NCI-H748 (cell line): ENCODE data around the gene INPP5A.

Experiments
- DNase-seq: peaks from one replicate; lab custom pipeline; 2025; ENCODE audit not compliant: unreplicated experiment; lab: John Stamatoyannopoulos, UW

INPP5A gene

DNA sequence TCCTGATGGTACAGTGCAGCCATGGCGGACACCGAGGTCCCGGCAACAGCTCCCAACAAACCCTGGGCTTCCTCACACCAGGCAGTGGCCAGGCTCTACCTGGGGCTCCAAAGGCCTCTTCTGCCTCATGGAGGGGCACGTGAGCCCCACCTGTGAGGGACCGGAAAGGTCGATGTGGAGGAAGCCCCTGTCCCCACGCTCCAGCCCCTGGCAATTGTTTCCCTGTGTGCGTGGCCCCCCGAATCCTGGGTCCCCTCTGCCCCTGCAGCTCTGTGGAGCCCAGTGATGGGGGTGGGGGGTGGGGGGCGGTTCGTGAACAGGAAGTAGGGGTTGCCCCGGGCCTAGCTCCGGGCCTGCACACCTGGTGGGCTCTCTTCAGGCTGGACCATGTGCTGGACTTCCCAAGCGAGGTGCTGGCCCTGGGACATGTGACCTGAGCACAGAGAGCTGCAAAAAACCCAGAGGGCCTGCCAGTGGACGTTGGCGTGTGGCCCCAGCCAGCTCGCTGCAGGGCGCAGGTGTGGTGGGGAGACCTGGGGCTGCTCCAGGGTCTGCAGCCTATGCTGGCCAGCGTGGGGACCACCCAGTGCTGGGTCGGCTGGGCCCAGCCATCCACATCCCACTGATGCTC, 72.6 kb downstream of the INPP5A start:
- DNase-seq, result no peak

DNA sequence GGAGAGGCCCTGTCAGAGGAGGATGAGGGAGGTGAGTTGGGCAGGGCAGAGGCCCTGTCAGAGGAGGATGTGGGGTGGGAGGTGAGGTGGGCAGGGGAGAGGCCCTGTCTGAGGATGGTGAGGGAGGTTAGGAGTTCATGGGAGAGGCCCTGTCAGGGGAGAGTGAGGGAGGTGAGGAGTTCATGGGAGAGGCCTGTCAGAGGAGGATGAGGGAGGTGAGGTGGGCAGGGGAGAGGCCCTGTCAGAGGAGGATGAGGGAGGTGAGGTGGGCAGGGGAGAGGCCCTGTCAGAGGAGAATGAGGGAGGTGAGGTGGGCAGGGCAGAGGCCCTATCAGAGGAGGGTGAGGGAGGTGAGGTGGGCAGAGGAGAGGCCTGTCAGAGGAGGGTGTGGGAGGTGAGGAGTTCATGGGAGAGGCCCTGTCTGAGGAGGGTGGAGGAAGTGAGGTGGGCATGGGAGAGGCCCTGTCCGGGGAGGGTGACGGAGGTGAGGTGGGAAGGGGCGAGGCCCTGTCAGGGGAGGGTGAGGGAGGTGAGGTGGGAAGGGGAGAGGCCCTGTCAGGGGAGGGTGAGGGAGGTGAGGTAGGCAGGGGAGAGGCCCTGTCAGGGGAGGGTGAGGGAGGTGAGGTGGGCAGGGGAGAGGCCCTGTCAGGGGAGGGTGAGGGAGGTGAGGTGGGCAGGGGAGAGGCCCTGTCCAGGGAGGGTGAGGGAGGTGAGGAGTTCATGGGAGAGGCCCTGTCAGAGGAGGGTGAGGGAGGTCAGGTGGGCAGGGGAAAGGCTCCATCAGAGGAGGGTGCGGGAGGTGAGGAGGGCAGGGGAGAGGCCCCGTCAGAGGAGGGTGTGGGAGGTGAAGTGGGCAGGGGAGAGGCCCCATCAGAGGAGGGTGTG, 73.7 kb downstream of the INPP5A start:
- no peak for DNase-seq

DNA sequence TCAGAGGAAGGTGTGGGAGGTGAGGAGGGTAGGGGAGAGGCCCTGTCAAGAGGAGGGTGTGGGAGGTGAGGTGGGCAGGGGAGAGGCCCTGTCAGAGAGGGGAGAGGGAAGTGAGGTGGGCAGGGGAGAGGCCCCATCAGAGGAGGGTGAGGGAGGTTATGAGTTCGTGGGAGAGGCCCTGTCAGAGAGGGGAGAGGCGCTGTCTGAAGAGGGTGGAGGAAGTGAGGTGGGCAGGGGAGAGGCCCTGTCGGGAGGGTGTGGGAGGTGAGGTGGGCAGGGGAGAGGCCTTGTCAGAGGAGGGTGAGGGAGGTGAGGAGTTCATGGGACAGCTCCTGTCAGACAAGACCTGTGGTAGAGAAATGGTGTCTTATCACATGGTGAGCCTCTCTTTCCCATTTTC, 74.4 kb downstream of the INPP5A start:
- DNase-seq, result no peak

DNA sequence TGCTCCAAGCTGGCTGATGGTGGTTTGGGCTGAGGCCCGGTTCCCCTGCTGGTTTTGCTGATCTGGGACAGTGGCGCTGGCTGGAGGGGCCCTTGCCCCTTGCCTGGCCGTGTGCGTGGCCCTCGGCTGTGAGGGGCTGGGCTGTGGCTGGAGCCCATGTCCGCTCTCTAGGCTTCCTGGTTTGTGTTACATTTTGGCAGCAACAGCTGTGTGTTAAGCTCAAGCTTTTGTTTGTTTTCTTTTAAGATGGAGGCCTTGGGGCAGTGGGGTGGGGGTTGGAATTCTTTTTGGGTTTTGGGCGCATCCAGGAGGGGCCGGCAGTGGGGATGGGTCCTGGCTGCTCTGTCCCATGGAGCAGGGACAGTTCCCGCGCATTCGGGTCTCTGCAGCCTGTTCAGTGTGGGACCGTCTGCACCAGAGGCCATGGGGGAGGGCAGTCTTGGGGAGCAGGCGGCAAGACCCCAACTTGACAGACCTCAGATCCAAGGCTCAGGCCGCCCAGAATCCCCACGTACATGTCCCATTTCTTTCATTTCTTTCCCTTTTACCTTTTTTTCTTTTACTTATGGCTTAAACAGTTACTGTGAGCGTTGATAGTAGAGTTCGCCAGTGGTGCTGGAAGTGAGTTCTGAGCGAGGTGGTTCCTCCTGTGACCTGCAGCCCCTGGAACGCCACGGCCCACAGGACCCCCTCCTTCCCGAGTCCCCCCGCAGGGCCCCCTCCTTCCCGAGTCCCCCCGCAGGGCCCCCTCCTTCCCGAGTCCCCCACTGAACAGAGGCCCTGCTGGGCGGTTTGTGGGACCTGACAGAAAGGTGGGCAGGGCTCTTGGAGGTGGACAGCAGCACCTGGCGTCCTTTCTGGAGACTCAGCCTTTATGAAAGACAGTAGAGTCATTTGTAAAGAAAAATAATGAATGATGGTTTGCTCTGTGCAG, 75.3 kb downstream of the INPP5A start:
- DNase-seq, result no peak

DNA sequence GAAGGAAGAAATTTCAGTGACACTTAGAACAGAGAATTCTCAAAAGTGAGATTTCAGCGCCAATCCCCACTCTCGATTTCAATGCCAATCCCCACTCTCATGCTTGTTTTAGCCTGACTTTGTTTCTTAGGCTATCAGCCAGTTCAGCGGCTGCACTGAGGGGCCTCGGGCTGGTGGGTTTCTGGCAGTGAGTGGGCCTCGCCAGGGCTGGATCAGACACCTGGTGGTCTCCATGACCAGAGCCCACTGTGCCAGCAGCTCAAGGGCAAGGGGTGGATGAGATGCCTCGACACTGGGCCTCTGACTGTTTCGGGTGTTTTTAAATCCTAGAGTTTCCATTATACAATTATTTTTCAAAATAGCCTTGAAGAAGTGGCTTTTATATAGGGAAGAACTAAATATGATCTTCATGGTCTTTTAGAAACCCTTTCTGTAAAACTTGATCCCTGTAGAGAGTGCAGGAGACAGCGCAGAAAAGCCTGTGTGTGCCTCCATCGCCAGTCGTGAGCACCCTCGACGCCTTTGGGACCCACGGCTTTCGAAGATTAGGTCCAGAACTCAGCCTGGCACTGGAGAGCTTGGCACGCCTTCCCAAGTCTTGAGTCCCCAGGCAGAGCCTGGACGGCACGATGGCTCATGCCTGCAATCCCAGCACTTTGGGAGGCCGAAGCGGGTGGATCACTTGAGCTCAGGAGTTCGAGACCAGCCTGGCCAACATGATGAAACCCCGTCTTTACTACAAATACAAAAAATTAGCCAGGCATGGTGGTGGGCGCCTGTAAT, 76.2 kb downstream of the INPP5A start:
- no peak for DNase-seq

DNA sequence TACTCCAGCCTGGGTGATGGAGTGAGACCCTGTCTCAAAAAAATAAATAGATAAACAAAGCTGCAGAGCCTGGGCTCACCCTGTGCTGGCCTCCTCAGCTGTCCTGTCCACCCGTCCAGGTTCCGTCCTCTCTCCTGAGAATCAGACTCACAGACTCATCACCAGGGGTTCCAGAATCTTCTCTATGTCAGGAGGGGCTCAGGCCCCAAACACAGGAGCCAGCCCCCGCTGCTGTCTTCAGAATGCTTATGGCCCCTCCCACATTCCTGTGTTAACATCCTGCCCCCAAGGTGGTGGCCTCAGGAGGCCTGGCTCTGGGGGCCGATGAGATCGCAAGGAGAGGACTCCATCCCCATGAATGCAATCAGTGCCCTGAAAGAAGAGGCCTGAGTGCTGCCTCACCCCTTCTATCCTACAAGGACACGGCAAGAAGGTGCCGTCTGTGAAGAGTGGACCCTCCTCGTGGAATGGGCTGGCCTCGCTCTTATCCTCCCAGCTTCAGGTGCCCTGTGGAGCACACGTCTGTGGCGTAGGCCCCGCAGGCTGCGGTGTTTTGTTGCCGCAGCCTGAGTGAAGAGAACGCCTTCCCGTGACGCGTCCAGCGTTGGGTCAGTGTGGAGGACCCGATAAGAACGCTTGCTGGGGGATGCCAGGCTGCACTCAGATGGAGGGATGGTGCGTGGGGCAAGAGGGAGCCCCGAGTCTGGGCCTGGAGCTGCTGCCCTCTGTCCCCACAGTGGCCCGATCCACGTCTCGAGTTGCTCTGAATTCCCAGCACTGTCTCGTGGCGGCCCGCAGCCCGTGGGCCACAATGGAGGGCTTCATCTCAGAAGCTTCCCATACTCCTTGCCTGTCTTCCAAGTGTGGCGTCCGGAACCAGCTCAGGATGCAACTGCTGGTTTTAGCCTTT, 77.1 kb downstream of the INPP5A start:
- no peak for DNase-seq

DNA sequence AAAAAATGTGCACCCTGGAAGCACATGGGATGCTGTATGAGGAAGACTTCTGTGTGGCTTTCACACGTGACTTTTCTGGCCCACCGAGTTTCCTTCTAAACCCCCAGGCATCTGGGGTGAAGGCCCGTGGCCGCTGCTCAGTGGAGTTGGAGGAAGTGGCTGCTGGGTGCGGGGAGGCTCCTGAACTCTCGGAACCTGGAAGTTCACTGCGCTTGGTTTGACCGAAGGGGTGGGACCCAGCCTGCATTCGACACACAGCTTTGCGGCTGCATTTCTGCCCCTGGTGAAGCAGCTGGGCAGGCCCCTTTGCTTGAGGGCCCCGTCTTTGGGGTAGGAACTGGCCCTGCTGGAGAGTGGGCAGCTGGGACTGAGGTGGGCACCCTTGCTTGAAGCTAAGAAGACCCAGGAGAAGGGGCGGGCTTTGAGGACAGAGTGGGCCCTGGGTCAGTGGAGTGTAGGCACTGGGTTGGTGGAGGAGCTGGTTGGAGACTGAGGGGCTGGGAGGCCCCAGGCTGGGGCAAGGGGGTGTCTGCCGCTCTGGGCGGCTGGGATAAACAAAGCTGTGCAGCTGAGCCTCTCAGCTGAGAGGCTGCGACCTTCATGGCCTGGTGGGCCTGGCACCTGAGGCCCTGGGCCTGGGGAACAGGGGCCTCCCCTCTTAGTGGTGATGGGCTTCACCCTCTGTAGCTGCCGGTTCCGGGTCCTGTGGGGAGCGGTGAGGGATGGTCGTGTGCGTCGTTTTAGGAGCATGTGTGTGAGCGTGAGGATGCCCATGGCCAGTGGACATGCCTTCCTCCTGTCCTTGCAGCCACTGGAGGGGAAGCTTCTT, 78.0 kb downstream of the INPP5A start:
- no peak for DNase-seq

DNA sequence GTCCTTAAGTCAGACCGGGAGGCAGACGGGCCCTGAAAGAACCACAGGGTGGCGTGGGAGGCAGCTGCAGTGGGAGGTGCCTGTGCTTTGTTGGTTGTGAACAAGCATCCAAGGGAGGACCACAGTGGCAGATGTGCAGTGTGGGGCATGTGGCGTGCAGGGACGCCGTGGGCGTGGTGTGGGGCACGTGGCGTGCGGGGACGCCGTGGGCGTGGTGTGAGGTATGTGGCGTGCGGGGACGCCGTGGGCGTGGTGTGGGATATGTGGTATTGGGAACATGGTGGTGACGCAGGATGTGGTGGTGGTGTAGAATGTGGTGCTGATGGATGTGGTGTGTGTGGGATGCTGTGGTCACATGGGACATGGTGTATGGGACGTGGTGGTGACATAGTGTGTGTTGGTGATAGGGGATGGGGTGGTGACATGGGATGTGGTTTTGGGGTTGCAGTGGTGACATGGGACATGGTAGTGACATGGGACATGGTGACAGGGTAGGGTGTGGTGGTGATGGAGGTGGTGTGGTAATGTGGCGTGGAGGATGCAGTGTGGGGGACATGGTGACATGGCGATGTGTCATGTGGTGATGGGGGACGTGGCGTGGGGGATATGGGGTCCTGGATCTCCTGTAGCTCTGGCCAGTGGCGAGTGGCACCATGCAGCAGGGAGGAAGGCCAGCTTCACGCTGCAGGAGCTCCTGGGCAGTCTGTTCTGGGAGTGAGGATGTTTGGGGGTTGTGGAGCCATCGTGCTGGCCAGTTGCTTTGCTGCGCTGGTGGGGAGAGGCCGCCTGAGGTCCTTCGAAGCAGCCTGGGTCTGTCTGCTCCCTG, 78.8 kb downstream of the INPP5A start:
- DNase-seq, result no peak

DNA sequence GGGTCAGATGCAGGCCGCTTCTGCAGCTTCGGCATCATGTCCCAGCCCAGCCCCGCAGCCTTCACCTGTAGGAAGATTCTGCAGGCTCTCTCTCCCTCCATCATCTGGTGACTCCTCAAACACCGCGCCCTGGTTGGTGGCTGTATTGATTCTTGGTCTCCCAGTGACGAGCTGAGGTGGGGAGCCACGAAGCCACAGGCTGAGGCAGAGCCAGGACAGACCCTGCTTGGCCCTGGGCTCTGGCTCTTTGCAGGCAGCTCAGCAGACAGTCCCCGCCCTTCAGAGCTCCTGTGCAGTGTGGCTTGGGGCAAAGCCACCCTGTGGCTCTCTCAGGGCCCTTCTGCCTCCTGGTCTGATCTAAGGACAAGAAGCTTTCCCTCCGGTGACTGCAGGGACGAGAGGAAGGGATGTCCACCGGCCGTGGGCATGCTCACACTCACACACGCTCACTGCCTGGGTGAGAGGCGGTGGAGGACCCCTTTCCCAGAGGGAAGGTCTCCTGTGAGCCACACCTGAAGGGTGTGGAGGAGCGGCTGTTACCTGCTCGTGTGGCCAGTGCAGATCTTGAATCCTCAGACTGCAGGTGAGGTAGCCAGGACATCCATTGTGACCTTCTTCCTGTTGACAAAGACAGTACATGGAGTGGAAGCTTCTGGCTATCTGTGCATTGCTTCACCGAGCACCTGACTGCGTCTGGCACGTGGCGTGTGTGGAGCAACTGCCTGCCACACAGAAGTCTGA, 79.6 kb downstream of the INPP5A start:
- no peak for DNase-seq

DNA sequence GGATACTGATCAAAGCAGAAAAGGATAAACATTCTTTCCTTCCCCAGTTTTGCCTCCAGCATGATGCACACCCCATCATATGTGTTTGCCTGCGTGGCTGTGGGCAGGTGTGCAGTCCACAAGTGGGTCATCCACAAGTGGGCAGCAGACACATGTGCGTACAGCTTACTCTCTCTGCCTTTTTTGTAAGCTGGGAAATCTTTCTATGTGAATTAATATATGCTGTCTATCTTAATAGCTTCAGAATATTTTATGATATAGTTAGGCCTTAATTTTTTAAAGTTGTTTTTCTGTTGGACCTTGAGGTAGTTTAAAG, 80.1 kb downstream of the INPP5A start:
- no peak for DNase-seq

DNA sequence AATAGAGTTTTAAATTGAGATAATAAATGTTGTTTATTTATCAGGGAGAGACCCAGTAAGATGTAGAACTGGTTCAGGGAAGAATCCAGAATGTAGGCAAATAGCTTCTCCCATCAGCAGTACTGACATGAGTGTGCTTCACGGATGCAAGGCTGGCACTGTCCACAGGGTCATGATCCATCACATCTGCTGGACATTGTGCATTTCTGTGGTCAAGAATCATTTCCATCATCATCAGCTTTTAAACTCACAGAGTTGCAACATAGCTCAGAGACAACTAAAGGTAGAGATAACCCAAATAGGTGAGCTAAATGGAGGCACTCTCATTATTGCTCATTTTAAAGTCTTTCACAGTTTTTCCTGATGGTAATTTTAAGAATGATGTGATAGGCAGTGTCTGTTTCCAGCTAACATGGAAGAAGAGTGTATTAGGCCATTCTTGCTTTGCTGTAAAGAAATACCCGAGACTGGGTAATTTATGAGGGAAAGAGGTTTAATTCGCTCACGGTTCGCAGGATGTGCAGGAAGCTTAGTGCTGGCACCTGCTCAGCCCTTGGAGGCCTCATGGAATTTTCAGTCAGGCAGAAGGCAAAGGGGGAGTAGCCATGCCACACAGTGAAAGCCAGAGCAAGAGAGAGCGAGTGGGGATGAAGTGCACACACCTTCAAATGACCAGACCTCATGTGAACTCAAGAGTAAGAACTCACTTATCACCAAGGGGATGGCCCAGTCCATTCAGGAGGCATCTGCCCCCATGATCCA, 80.8 kb downstream of the INPP5A start:
- DNase-seq, result no peak

DNA sequence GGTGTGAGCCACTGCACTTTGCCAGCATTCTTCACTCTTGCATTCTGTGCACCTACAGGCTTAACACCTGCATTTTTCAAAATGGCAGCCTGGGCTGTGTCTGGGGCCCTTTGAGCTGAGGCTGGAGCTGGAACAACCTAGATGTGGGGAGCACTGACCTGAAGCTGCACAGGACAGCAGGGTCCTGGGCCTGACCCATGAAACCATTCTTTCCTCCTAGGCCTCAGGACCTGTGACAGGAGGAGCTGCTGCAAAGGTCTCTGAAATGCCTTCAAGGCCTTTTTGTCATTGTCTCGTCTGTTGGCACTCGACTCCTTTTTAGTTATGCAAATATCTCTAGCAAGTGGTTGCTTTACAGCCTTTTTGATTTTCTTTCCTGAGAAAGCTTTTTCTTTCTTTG, 82.3 kb downstream of the INPP5A start:
- no peak for DNase-seq

DNA sequence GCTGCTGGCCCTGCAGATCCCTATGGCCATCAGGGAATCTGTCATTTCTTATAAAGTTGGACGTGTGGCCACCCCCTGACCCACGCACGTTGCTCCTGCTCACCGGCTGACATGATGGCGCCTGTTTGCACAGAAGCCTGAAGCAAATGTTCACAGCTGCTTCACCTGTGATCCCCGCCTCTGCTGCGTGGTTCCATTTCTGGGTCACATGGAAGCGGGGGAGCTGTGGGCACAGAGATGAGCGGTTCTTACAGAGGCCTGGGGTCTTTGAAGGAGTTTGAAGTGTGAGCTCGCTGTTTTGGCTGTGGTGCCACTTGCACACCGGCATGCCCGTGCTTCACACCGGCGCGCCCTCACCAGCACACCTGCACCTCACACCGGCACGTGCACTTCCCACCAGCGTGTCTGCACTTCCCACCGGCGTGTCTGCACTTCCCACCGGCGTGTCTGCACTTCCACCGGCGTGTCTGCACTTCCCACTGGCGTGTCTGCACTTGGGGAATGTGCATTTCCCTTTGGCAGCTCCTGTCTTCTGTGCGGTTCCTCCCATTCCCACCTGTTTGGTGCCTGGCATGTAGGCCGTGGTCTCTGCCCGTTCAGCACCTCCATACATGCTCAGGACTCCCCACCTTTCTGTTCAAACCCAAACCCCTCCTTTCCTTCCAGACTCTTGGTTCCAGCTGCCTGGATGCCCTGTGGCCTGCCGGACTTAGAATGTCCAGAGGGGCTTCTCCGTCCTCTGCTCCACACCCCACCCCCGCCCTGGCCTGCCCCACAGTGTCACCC, 86.7 kb downstream of the INPP5A start:
- no peak for DNase-seq

DNA sequence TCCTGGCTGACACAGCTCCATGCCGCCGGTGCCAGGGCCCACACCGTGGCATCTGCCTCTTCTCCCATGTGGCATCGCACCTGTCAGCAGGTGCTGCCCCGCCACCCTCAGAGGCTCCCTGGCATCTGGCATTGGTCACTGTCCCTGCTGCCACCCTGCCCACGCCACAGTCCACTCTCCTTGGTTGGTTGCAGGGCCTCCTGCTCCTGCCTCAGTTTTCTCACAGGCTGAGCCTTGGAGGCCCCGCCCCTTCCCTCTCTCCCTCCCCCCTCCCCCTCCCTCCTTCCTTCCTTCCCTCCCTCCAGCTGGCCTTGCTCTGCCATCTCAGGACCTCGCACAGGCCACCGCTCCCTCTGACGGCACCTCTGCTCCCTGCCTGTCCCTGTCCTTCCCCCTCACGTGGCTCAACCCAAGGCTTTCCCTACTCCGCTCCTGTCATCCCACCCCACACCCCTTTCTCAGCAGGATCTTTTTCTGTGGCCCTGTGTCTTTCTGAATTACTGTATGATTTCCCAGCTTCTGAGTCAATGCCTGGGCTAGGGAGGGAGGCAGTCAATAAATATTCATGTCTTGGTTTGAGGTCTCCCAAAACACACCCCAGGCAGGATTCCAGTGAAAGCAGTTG, 87.4 kb downstream of the INPP5A start:
- no peak for DNase-seq

DNA sequence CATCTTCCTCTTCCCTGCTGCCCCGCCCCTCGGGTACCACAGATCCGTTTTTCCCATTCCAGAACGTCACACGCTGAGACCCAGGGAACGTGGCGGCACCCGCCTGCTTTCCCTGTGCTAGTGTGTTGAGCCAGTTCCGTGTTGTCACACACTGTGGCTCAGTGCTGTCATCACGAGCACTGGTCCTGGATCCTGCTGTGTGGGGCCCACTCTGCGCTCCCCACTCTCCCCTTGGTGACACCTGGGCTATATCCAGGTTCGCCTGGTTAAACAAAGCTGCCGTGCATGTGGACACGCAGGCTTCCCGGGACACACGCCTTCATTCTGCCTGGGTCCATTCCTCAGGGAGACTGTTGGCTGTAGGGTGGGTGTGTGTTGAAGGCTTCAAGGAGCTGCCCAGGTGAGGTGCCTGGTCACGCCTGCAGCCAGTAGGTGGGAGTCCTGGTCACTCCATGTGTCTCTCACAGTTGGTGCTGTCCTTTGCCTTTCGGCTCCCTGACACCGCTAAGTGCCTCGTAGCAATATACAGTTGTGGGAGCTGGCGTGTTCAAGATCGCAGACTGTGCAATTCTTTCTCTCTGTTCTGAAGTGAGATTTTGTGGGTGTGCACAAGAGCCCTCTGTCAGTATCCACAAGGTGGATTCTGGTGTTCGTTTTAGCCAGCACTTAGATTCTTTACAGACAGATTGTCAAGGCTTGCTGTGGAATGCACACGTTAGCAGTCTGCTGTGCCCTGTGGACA, 88.6 kb downstream of the INPP5A start:
- no peak for DNase-seq
